ENCODE measurements around the gene SRA1.

DNA sequence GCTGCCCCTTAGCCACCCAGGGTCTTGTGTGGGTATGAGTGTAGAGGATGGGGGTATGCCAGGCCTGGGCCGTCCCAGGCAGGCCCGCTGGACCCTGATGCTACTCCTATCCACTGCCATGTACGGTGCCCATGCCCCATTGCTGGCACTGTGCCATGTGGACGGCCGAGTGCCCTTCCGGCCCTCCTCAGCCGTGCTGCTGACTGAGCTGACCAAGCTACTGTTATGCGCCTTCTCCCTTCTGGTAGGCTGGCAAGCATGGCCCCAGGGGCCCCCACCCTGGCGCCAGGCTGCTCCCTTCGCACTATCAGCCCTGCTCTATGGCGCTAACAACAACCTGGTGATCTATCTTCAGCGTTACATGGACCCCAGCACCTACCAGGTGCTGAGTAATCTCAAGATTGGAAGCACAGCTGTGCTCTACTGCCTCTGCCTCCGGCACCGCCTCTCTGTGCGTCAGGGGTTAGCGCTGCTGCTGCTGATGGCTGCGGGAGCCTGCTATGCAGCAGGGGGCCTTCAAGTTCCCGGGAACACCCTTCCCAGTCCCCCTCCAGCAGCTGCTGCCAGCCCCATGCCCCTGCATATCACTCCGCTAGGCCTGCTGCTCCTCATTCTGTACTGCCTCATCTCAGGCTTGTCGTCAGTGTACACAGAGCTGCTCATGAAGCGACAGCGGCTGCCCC, 10.0 kb upstream of the SRA1 start:
- TF ChIP-seq CTCF (IDR thresholded peaks at IDR 0.05) (no peak), POLR2A (IDR thresholded peaks at IDR 0.05) (no peak)
